ENCODE data around the gene SPSB2.

SPSB2 gene

DNA sequence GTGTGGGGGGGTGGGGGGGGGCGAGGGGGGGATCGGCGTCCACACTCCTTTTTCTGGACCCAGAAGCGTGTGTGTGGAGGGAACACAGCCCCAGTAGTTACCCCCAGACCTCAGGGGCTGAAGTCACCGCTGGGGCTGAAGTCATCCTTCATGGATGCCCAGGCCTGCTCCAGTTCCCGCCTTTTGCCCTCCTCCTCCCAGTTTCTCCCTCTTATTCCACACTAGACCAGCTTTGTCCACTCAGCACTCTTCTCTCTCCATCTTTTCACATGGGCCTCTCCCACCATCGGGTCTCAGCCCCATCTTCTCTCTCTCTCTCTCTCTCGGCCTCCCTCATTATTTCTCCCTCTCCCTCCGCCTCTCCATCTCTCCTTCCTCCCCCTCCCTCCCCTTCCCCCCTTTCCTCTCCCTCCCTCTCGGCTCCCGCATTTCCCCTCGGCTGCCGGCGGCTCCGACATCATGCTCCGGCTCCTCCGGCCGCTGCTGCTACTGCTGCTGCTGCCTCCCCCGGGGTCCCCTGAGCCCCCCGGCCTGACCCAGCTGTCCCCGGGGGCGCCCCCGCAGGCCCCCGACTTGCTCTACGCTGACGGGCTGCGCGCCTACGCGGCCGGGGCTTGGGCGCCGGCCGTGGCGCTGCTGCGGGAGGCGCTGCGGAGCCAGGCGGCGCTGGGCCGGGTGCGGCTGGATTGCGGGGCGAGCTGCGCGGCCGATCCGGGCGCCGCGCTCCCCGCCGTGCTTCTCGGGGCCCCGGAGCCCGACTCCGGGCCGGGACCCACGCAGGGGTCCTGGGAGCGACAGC lies 44.9 kb downstream of the SPSB2 start, which contains the start of gene P3H3:
TSS of gene P3H3 (plus strand) at position 426 of the 799 bp plus-strand sequence. CDS start at position 460, 34 bp downstream.
- TF ChIP-seq, protein P1, sequence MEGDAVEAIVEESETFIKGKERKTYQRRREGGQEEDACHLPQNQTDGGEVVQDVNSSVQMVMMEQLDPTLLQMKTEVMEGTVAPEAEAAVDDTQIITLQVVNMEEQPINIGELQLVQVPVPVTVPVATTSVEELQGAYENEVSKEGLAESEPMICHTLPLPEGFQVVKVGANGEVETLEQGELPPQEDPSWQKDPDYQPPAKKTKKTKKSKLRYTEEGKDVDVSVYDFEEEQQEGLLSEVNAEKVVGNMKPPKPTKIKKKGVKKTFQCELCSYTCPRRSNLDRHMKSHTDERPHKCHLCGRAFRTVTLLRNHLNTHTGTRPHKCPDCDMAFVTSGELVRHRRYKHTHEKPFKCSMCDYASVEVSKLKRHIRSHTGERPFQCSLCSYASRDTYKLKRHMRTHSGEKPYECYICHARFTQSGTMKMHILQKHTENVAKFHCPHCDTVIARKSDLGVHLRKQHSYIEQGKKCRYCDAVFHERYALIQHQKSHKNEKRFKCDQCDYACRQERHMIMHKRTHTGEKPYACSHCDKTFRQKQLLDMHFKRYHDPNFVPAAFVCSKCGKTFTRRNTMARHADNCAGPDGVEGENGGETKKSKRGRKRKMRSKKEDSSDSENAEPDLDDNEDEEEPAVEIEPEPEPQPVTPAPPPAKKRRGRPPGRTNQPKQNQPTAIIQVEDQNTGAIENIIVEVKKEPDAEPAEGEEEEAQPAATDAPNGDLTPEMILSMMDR (IDR thresholded peaks at IDR 0.05; ENCODE audit: low read depth, low read length) = no peak; the same call in 1 of the 2 replicates
- DNase-seq (ENCODE audit: extremely low read depth, low read depth) = no peak

DNA sequence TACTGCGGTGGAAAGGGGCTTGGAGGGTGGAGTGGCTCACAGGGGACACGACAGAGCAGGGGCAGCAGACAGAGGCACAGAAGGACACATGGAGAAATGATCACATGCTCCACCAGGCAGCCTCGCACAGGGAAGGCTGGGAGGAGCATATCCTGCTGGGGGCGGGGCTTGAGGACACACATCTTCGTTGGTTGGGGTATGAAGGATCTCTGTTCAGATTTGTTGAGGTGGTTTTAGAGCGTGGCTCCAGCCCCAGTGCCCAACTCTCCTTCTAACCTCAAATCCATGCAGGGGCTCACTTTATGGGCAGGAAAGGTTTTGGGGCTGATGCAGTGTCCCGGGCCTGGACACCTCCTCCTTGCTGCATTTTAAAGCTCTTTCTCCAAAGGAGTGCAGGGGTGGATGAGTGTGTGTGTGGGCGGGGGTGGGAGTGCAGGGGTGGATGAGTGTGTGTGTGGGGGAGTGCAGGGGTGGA lies 45.6 kb downstream of the SPSB2 start:
- TF ChIP-seq, protein P1 (IDR thresholded peaks at IDR 0.05; ENCODE audit: low read depth, low read length) = no peak
- DNase-seq (ENCODE audit: extremely low read depth, low read depth) = peak; percentile 35

DNA sequence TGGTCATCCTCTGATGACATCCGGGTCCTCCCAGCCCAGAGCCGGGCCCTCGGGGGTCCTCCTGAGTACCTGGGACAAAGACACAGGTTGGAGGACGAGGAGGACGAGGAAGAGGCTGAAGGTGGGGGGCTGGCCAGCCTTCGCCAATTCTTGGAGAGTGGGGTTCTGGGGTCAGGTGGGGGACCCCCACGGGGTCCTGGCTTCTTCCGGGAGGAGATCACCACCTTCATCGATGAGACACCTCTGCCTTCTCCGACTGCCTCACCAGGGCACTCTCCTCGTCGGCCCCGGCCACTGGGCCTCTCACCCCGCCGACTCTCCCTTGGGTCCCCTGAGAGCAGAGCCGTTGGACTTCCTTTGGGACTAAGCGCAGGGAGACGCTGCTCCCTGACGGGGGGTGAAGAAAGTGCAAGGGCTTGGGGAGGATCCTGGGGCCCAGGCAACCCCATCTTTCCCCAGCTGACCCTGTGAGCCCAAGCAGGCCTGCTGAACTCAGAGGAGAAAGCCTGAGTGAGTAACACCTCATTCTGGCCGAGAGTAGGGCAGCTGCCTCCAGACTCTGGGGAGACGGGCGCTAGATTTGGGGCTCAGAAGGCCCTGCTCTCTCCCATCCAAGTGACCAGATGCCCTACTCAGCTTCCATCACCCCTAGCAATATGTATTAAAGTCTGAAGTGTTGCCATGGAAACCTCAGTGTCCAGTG lies 46.2 kb downstream of the SPSB2 start:
- DNase-seq (ENCODE audit: extremely low read depth, low read depth) = no peak
- TF ChIP-seq, protein P1 (IDR thresholded peaks at IDR 0.05; ENCODE audit: low read depth, low read length) = no peak

DNA sequence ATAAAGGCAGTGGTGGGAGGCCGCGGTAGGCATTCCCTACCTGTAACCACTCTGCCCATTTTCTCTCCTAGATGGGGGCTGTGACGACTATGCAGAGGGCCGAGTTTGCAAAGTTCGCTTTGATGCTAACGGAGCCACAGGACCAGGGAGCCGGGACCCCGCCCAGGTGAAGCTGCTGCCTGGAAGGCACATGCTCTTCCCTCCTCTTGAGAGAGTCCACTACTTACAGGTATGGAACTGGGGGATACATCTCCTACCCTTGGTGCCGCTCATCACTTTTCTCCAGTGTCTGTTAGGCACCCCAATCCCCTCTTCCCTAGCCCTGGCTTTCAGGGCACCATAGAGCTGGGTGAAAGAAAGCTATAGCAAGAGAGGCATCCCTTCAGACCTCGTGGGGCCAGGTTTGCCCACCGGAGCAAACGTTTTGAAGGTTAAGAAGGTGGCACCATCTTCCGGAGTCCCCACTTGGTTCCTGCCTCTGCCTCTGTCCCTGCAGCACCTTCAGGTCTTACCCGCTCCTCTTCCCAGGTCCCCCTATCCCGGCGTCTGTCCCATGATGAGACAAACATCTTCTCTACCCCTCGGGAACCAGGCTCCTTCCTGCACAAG lies 46.9 kb downstream of the SPSB2 start:
- TF ChIP-seq, protein P1 (IDR thresholded peaks at IDR 0.05; ENCODE audit: low read depth, low read length) = no peak
- DNase-seq (ENCODE audit: extremely low read depth, low read depth) = no peak

DNA sequence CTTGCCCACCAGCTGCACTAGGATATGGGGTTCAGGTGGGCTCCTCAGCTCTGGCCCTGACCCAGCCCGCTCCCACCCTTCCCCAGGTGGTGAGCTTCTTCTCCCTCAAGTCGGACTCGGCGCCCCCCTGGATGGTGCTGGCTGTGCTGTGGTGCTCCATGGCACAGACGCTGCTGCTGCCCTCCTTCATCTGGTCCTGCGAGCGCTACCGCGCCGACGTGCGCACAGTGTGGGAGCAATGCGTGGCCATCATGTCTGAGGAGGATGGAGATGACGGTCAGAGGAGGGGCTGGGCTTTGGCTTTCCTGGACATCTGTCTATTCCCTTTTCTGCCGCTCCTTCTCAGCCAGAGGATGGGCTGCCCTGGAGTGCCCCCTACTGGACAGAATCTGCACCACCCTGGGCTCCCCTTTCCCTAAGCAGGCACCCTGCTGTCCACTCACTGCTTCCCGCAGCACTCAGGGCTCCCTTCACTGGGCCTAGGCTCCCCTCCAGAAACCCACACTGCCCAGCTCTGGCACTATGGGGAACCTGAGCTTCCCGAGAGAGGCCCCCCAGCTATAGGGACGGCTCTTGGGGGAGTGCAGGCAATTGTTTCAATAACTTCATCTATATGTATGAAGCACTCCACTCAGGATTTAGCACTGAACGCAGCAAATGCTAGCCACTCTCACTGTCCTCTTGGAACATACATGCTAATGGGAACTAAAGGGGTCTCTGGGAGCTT lies 47.5 kb downstream of the SPSB2 start:
- TF ChIP-seq, protein P1 (IDR thresholded peaks at IDR 0.05; ENCODE audit: low read depth, low read length) = peak; percentile 94
- DNase-seq (ENCODE audit: extremely low read depth, low read depth) = peak; percentile 60

DNA sequence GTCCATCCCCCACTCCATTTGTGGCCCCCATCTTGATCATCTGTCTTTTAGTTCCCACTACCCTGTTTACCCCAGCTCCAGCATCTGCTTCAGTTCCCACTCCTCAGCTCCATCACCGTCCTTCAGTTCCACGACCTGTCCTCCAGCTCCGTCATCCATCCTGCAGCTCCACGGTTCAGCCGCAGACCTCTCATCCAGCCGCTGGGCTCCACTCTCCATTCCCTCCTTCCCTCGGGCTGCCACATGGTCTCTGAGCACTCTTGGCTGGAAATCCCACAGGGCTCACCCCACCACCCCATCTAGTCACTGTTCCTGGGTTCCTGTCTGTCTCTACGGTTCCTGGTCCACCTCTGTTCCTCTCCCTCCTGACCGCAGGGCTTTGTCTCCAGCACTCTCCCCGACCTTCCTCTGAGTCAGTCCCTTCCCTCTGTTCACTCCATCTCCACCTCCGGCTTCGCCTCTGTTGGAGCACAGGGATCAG lies 48.2 kb downstream of the SPSB2 start:
- DNase-seq (ENCODE audit: extremely low read depth, low read depth) = no peak

More for the DNA sequence above, 48.2 kb downstream of the SPSB2 start:
- TF ChIP-seq, protein P1 (IDR thresholded peaks at IDR 0.05; ENCODE audit: low read depth, low read length) = no peak
